ENCODE data around the gene TRDN.

DNA sequence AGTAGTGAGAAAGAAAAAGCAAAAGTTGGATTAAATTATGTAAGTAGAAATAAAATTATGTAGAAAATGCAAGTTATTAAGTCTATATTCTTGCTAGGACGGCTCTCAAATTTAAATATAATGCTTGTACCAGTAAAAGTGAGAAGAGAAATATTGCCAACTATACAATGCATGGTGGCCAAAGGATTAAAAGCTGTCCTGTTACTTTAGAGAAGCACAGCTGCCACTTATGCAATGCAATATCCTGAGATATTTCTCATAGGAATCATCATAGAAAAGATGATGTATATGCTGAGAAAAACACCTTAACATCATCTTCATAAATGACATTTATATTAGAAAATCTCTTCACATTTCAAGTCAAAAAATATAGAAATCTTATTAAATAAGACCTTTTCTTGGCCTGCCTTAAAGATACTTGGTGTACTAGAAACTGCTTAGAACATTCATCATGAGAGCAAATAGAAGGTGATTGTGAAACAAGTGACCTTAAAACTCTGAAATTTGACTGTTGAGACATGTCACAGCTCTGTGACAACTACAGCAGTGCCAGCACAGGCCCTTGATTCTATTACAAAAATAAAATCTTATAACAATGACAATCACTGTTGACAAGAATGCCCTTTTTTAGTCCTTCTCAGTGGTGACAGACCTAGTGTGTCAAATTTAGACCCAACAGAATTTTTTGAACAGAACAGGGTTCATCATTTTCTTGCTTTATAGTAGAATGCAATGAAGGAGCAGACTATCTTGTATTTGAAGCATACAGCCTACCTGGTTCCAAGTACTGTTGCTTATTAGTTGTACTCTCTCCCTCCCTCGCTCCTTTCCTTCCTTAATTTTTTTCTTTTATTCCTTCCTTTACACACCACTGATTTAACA, 467.6 kb downstream of the TRDN start:
- no peak for TF ChIP-seq CTCF (IDR thresholded peaks at IDR 0.05)
- no peak for TF ChIP-seq EZH2 (IDR thresholded peaks at IDR 0.05)
- TF ChIP-seq EZH2phosphoT487 (IDR thresholded peaks at IDR 0.05) = no peak
